GM12878 (cell line): Measurements from ENCODE around the gene PLEKHN1. TPM values are rescaled to one million over a fixed set of nuclear protein-coding genes. Genes with fewer than 3 reads are reported as not detected.

Source experiments
- ATAC-seq: fragments of 200-7000 bp; cut with Tn5 transposase; 3 replicates; pipeline ENCODE4 v1.9.1; 2020; ENCODE audit warnings: mild to moderate bottlenecking, moderate library complexity
- BruUV-seq: library from RNA; stranded (reverse); fragments of 400-500 nt; replicated peaks from 2 replicates; lab custom pipeline; 2021; lab: Mats Ljungman, UMichigan
- CTCF ChIA-PET: fragments of 300-600 bp; sonication (Branson Sonifier 250); formaldehyde crosslinking; extraction: SDS; loops from one replicate; lab custom pipeline; 2021; ENCODE audit warnings: inconsistent platforms; lab: Yijun Ruan, JAX
- POLR2A ChIA-PET: fragments of 350-600 bp; formaldehyde crosslinking; extraction: SDS; loops from one replicate; lab custom pipeline; 2021; ENCODE audit warnings: inconsistent platforms; lab: Charles Lee
- RAD21 ChIA-PET: fragments of 300-600 bp; sonication (Branson Sonifier 250); formaldehyde crosslinking; loops from one replicate; lab custom pipeline; 2023; ENCODE audit warnings: antibody characterized with exemption; ENCODE audit not compliant: unreplicated experiment; lab: Charles Lee
- SMC1A ChIA-PET: fragments of 300-600 bp; sonication (Branson Sonifier 250); formaldehyde crosslinking; loops from one replicate; lab custom pipeline; 2023; ENCODE audit not compliant: unreplicated experiment, uncharacterized antibody; lab: Charles Lee
- DNase-seq: peaks from one replicate; pipeline ENCODE4 v3.0.0-alpha.2; 2011; ENCODE audit warnings: low read depth, low spot score
- FAIRE-seq: peaks from 3 replicates; lab custom pipeline; 2011; peaks lifted over from hg19 to GRCh38; lab: Jason Lieb, UNC
- H2AFZ ChIP-seq: 2 replicates; pipeline ENCODE4 v1.6.0; 2011; ENCODE audit warnings: low read depth, low read length, control low read depth; ENCODE audit not compliant: control insufficient read depth
- H3K27ac ChIP-seq: 2 replicates; pipeline ENCODE4 v1.5.1; 2011; ENCODE audit warnings: control low read depth; ENCODE audit not compliant: control insufficient read depth, insufficient read depth
- H3K27me3 ChIP-seq, 2 experiments: replicated peaks in 1 of 2; 2 replicates each; pipeline versions ENCODE4 v1.6.0 to v1.6.1; 2011; ENCODE audit warnings: low read length in 1 of 2; ENCODE audit not compliant: control insufficient read depth in 2 of 2, insufficient read depth in 2 of 2
- H3K36me3 ChIP-seq, 2 experiments: 2 replicates each; pipeline ENCODE4 v1.5.1; 2011; ENCODE audit warnings: low read length in 1 of 2; ENCODE audit not compliant: control insufficient read depth in 2 of 2, insufficient read depth in 2 of 2
- H3K4me1 ChIP-seq: 2 replicates; pipeline ENCODE4 v1.6.1; 2011; ENCODE audit warnings: mild to moderate bottlenecking, low read length, moderate library complexity, mixed read lengths; ENCODE audit not compliant: control insufficient read depth, insufficient read depth
- H3K4me2 ChIP-seq: 2 replicates; pipeline ENCODE4 v1.6.0; 2011; ENCODE audit warnings: control low read depth; ENCODE audit not compliant: control insufficient read depth, insufficient read depth
- H3K4me3 ChIP-seq: fragments of 200-600 bp; sonication (generic); 2 replicates; pipeline ENCODE4 v1.5.1; 2016
- H3K79me2 ChIP-seq: 2 replicates; pipeline ENCODE4 v1.6.0; 2011; ENCODE audit warnings: low read length; ENCODE audit not compliant: control insufficient read depth, insufficient read depth
- H3K9ac ChIP-seq: 2 replicates; pipeline ENCODE4 v1.8.0; 2011; ENCODE audit warnings: low read length, control low read depth, mixed read lengths; ENCODE audit not compliant: control insufficient read depth, insufficient read depth
- H3K9me3 ChIP-seq: replicated peaks from 3 replicates; pipeline ENCODE4 v1.5.1; 2011; ENCODE audit warnings: mild to moderate bottlenecking, low read length; ENCODE audit not compliant: control insufficient read depth, insufficient read depth
- H4K20me1 ChIP-seq: 2 replicates; pipeline ENCODE4 v1.6.0; 2011; ENCODE audit not compliant: control insufficient read depth, insufficient read depth
- CREM ChIP-seq: IDR thresholded peaks from 2 replicates; pipeline ENCODE4 v1.6.1; 2014; ENCODE audit warnings: antibody characterized with exemption, low read depth
- KLF5 ChIP-seq: fragments of 450-650 bp; IDR thresholded peaks from 2 replicates; pipeline ENCODE4 v1.6.1; 2014; ENCODE audit warnings: mild to moderate bottlenecking; ENCODE audit not compliant: partially characterized antibody
- STAT1 ChIP-seq: fragments of 450-650 bp; conservative IDR thresholded peaks from 2 replicates; pipeline ENCODE4 v1.6.1; 2014; ENCODE audit warnings: antibody characterized with exemption, mild to moderate bottlenecking
- STAT3 ChIP-seq: IDR thresholded peaks from 2 replicates; pipeline ENCODE4 v1.6.1; 2011; ENCODE audit warnings: low read depth, low read length, improper control_type of control experiment
- TBL1XR1 ChIP-seq: IDR thresholded peaks from 2 replicates; pipeline ENCODE4 v1.6.1; 2012; ENCODE audit warnings: low read depth, low read length, improper control_type of control experiment
- ZBTB33 ChIP-seq: fragments of 450-650 bp; IDR thresholded peaks from 2 replicates; pipeline ENCODE4 v1.6.1; 2017; ENCODE audit warnings: mild to moderate bottlenecking
- WGBS: methylation state at CpG from one replicate; pipeline ENCODE4 v1.1.6; 2016; ENCODE audit warnings: low lambda C conversion rate; ENCODE audit not compliant: insufficient replicate concordance, insufficient coverage; ENCODE audit errors: missing lambda C conversion rate; 5-methylcytosine and 5-hydroxymethylcytosine counted together
- in situ Hi-C: fragments of 300-500 bp; cut with MboI; formaldehyde crosslinking; loops from 9 replicates; pipeline ENCODE4 v1.14.3; 2018; ENCODE audit warnings: mixed read lengths
- intact Hi-C: fragments of 100-400 bp; cut with micrococcal nuclease; formaldehyde crosslinking; loops from one replicate; pipeline ENCODE4 v1.14.2; 2022; ENCODE audit not compliant: unreplicated experiment
- polyA plus RNA-seq, 11 experiments: library from polyadenylated mRNA; depleted of rRNA in 4 of 11; unstranded in 6 of 11; stranded (reverse) in 5 of 11; fragments of >200 nt; fragmentation: Nextera tagmentation in 4 of 11; fragmentation: Illumina TruSeq in 1 of 11; extraction: Ambion mirVana in 4 of 11; extraction: Trizol in 1 of 11; gene quantifications; 1 replicate in 1 of 11; 2 replicates in 10 of 11; pipeline versions ENCODE4 v1.2.1 to v1.2.3, GENCODE V29; 2011 to 2016; ENCODE audit warnings: inconsistent platforms in 2 of 11, missing spikeins in 2 of 11, low read depth in 1 of 11
- total RNA-seq, 4 experiments: library from RNA; depleted of rRNA in 3 of 4; stranded (reverse); fragments of >200 nt in 3 of 4; fragmentation: Illumina TruSeq in 1 of 4; extraction: Trizol in 1 of 4; gene quantifications; 2 replicates each; pipeline versions ENCODE4 v1.2.1 to v1.2.3, GENCODE V29; 2013 to 2021

The PLEKHN1 gene
- total and polyA plus RNA-seq, 10 of the 15 experiments (the other 5 are each of a cell fraction or from before 2014, with no cell fraction given) = 0.04 to 0.26 (median 0.18) TPM; not detected in 6

DNA sequence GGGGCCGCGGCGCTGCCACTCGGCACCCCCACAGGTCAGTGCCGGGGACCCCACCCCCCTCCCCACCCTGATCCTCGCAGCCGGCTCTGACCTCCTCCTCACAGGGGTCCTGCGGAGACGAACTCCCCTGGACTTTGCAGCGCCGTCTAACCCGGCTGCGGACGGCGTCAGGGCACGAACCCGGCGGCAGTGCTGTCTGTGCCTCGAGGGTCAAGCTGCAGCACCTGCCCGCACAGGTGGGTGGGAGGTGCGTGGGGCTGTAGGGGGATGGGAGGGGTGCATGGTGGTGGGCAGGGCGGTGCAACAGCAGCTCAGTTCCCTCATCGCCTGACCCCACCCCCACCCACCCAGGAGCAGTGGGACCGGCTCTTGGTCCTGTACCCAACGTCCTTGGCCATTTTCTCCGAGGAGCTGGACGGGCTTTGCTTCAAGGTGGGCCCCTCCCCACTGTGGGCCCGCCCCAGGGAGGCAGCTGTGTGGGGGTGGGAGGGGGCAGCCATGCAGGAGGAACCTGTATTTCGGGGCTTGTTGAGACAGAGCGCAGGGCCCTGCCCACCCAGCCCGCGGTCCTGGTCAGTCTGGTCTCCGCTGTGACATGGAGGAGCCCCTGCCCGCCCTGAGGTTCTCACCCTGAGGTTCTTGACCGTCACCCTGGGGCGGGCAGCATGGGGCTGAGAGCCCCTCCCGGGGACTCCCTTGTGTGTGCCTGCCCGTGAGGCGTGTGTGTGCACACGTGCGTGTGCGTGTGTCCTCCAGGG lies 4.9 kb downstream of the PLEKHN1 start:
- Histone ChIP-seq H3K27ac (no peak overlapping the region), H3K9ac (no peak overlapping the region), H3K9me3 (no peaks in the 10 kb centered on the region), H3K4me1 (peaks cover 5% of the 10 kb centered on the region), H3K36me3 (no peaks in the 10 kb centered on the region), H3K79me2 (no peaks in the 10 kb centered on the region), H2AFZ (no peak overlapping the region), H4K20me1 (no peaks in the 10 kb centered on the region), H3K4me3 (no peak overlapping the region), H3K27me3 (no peaks in the 10 kb centered on the region), H3K4me2 (no peak overlapping the region)
- FAIRE-seq = no peak
- ChIA-PET CTCF (no interaction called here), RAD21 (no interaction called here), SMC1A (no interaction called here), POLR2A (no interaction called here)
- no peak for ATAC-seq
- DNase-seq = no peak
- in situ Hi-C loops = no loop called here
- intact Hi-C loops = no loop called here
- BruUV-seq = no TSS peak
- TF ChIP-seq TBL1XR1 = no peak
- no peak for TF ChIP-seq STAT1
- TF ChIP-seq STAT3 = no peak
- no peak for TF ChIP-seq ZBTB33
- no peak for TF ChIP-seq KLF5
- TF ChIP-seq CREM = no peak
- 27% methylated on average over 22 of the region's 42 CpGs for WGBS
